Activated CD8-positive, alpha-beta memory T cell treated with anti-CD3 and anti-CD28 coated beads for 36 hours (primary cell): ENCODE results near the gene CD79A. TPM values are rescaled to one million over a fixed set of nuclear protein-coding genes. Genes with fewer than 3 reads are reported as not detected.

ENCODE experiments used
- CTCF ChIA-PET: fragments of 350-600 bp; sonication (Branson Sonifier 250); formaldehyde crosslinking; loops from one replicate; lab custom pipeline; 2021; ENCODE audit warnings: antibody characterized with exemption; lab: Charles Lee
- POLR2A ChIA-PET: fragments of 350-600 bp; sonication (Branson Sonifier 250); formaldehyde crosslinking; loops from one replicate; lab custom pipeline; 2021; ENCODE audit warnings: antibody characterized with exemption; lab: Charles Lee
- total RNA-seq, 2 experiments: library from RNA; stranded (reverse); gene quantifications; one replicate each; pipeline ENCODE4 v1.2.3, GENCODE V29; 2021

CD79A gene
- total RNA-seq, 2 experiments from 2014 or later: 4.7 to 6.4 TPM

DNA sequence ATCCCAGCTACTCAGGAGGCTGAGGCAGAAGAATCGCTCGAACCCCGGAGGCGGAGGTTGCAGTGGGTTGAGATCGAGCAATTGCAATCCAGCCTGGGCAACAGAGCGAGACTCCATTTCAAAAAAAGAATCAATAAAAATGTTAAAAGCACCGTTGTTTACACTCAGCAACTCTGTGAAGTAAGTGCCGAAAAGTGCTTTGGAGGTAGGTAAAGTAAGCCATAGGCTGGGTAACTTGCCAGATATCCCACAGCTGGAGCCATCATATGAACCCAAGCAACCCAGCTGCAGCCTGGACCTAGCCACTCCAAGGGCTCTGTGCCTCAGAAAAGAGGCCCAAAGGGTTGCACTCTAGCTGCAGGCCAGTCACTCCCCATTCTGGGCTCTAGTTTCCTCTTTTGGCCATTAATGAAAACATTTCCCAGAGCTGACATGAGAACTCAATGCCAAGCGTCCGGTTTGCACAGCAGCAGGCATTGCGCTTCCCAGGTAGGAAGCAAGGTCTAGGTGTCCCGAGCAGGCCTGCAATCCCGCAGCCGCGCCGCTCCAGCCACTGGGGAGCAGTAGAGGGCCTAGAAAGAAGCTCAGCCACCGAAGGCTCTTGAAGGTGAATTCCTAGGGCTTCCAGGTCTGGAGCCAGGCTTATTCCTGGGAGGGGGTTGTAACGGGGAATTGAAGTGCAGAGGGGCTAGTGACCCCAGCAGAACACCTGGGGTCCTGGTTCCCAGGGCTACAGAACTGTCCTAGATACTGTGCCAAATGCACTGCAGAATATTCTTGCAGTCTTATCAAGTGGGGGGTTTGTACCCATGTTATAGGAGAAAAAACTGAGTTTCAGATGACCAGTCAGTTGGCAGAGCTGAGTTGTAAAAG, 4.1 kb upstream of the CD79A start:
- CTCF ChIA-PET: interaction anchor here (0.6 to 6.0 kb wide), 19 partner anchors 8 to 120 kb away, joined by 3 to 36 read pairs (median 8); partner anchors contain the start of genes ARHGEF1 and RPS19

DNA sequence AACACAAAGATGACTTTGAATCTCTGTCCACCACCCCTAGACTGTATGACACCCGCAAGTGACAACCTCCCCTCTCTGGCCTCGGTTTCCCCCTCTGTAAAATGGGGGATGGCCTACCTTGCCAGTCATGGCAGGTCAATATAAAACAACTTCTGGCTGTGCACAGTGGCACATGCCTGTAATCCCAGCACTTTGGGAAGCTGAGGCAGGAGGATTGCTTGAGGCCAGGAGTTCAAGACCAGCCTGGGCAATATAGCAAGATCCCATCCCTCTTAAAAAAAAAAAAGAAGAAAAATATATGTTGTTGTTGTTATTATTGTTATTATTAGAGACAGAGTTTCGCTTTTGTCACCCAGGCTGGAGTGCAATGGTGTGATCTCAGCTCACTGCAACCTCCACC, 1.1 kb upstream of the CD79A start:
- POLR2A ChIA-PET: interaction anchor here (0.6 to 1.1 kb wide), 7 partner anchors 8 to 153 kb away, joined by 3 to 14 read pairs (median 6); no protein-coding TSS in a partner anchor
- CTCF ChIA-PET: interaction anchor here (0.6 to 1.6 kb wide), 11 partner anchors 10 to 83 kb away, joined by 3 to 8 read pairs (median 3); partner anchors contain the start of genes RABAC1 and RPS19

More for the DNA sequence above, 4.1 kb upstream of the CD79A start:
- POLR2A ChIA-PET: interaction anchor here (0.6 to 6.7 kb wide), 10 partner anchors 9 to 85 kb away, joined by 3 to 62 read pairs (median 4); partner anchors contain the start of gene RPS19

DNA sequence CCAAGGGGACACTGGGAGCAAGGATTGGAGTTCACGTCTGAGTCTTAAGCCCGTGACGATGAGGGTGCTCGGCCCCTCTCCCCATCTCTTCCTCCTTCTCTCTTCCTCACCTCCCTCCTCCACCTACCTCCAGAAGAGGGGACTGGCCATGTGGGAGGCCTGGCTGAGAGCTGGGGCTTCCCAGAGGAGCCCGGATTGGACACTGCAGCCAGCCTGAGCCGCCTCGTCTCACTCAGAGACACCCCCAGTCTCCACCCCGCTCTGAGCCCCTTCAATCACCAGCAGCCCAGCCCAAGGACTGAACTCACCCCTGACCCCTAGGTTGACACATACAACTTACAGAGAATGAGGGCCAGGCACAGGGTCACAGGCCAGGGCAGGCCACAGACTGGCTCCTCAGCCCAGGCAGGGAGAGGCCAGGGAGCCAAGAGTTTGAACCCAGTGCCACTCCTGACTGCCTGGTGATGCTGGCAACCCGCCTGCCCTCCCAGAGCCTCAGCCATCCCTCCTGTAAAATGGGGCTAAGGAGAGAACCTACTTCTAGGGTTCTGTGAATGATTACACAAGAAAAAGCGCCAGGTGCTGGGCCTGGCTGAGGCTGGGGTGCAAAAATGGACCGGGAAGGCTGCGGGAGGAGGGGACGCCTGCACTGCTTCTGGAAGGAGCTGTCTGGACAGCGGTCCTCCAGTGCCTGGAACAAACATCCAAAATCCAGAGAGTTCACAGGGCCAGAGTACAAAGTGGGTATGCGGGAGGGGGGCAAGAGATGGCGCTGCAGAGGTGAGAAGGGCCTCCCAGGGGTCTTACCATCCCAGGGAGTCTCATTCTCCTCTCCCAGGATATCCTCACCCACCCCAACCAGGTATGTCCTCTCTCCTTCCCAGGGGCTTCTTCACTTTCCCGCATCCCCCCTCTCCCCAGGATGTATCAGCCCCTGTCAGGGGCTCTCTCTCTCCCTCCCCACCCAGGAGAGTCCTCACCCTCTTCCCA, 1.1 kb downstream of the CD79A start:
- CTCF ChIA-PET: interaction anchor here (1.0 to 1.5 kb wide), 2 partner anchors 9 to 68 kb away, joined by 3 to 6 read pairs; no protein-coding TSS in a partner anchor
- POLR2A ChIA-PET: no interaction called here

DNA sequence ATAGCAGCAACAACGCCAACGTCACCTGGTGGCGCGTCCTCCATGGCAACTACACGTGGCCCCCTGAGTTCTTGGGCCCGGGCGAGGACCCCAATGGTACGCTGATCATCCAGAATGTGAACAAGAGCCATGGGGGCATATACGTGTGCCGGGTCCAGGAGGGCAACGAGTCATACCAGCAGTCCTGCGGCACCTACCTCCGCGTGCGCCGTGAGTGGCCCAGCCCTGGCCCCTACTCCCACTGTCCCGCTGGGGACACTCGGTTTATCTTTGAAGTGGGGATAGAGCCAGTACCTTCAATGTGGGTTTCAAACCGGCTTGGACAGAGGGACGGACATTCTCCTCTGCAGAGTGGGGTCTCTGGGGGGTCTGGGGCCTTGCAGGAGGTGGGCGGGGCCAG, 2.0 kb downstream of the CD79A start:
- POLR2A ChIA-PET: no interaction called here
- CTCF ChIA-PET: no interaction called here

DNA sequence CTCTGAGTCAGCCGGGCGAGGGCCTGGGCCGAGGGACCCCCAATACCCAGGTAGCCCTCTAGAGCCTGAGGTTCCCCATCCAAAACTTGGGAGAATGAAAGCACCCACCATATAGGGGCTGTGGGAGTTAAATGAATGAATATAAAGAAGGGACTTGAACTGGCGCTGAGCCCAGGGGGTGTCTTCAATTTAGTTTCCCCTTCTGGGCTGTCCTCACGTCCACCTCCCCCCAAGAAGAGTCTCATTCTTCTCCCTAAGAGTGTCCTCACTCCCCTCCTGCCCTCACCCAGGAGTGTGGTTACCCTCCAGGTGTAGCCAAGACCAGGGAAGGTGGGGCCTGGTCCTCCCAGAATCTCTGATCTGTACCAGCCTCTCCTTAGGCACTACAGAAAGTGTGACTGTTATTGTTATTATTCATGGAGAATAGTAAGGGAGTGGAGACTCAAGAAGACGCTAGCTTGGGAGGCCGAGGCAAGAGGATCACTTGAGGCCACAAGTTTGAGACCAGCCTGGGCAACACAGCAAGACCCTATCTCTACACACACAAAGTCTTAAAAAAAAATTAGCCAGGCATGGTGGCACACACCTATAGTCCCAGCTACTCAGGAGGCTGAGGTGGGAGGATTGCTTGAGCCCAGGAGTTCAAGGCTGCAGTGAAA, 2.7 kb downstream of the CD79A start:
- CTCF ChIA-PET: no interaction called here

DNA sequence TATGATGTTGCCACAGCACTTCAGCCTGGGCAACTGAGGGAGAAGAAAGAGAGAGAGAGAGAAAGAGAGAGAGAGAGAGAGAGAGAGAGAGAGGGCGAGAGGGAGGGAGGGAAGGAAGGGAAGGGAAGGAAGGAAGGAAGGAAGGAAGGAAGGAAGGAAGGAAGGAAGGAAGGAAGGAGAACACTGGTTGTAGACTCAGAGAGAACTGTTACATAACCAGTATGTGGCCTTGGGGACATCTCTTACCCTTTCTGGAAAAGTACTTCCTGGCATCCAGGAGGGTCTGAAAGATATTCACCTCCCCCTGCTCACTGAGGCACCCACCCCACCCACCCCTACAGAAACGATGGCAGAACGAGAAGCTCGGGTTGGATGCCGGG, 3.2 kb downstream of the CD79A start:
- POLR2A ChIA-PET: no interaction called here
- CTCF ChIA-PET: no interaction called here

More for the DNA sequence above, 2.7 kb downstream of the CD79A start:
- POLR2A ChIA-PET: no interaction called here

DNA sequence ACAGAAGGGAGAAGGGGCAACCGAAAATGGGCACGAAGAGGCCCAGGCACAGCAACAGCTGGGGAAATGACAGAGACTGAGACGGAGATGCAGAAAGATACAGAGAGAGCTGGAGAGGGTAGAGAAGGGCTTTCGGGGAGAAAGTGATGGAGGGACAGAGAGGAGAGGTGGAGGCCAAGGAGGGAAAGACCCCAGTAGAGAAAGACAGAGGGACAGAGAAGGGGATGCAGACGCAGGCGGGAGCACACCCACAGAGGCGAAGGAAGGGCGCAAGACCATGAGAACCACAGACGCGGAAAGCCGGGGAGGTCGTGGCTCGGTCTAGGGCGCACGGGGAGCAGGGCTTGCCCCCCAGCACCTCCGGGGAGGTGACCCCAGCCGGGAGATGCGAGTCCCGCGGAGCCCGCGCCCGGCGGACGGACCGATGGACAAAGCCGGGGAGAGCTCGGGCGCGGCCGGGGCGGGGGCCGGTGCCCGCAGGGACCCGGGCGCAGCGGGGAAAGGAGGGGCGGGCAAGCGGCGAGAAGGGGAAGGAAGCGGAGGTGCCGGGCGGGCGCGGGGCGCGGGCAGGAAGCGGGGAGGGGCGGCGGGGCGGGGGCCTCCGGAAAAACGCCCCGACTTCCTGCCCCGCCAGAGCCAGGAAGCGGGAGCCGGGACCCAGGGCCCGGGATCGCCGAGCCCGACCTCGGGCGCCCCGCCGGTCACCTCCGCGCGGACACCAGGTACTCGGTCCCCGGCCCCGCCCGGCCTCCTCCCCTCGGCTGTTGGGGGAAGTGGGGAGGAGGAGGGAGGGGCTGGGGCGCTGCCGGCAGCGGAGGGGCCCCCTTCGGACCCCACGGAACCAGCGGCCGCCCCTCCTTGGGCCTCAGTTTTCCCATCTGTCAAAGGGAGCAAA, 5.7 kb downstream of the CD79A start, which contains the start of gene ARHGEF1:
TSS of gene ARHGEF1 (plus strand) at position 617 of the 895 bp plus-strand sequence. CDS start 4,899 bp downstream, outside the sequence.
- POLR2A ChIA-PET: interaction anchor here (0.7 to 1.6 kb wide), 8 partner anchors 8 to 75 kb away, joined by 3 to 12 read pairs (median 5); partner anchors contain the start of gene RPS19

DNA sequence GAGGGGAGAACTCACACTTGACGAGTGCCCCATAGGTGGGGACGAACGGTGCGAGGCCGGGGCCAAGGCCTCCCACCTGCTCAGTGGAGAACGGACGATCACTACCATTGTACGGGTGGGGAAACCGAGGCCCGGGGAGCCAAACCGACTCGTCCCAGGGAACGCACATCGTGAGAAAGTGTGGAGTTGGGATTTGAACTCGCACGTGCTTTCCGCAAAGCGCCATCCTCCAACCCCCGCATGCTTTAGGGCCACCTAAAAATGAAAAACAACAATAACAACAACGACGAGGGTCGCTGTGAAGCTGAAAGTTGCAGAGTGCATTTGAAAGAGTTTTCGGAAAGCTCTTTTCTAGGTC, 6.4 kb downstream of the CD79A start:
- ChIA-PET CTCF (interaction anchor here (1.3 to 3.1 kb wide), 3 partner anchors 10 to 25 kb away, joined by 3 to 18 read pairs (median 6); no protein-coding TSS in a partner anchor), POLR2A (interaction anchor here (0.7 to 1.7 kb wide), 8 partner anchors 8 to 75 kb away, joined by 3 to 12 read pairs (median 5); partner anchors contain the start of gene RPS19)

More for the DNA sequence above, 5.7 kb downstream of the CD79A start, which contains the start of gene ARHGEF1:
- CTCF ChIA-PET: interaction anchor here (1.7 to 3.1 kb wide), 2 partner anchors 10 to 12 kb away, joined by 3 to 18 read pairs; no protein-coding TSS in a partner anchor

DNA sequence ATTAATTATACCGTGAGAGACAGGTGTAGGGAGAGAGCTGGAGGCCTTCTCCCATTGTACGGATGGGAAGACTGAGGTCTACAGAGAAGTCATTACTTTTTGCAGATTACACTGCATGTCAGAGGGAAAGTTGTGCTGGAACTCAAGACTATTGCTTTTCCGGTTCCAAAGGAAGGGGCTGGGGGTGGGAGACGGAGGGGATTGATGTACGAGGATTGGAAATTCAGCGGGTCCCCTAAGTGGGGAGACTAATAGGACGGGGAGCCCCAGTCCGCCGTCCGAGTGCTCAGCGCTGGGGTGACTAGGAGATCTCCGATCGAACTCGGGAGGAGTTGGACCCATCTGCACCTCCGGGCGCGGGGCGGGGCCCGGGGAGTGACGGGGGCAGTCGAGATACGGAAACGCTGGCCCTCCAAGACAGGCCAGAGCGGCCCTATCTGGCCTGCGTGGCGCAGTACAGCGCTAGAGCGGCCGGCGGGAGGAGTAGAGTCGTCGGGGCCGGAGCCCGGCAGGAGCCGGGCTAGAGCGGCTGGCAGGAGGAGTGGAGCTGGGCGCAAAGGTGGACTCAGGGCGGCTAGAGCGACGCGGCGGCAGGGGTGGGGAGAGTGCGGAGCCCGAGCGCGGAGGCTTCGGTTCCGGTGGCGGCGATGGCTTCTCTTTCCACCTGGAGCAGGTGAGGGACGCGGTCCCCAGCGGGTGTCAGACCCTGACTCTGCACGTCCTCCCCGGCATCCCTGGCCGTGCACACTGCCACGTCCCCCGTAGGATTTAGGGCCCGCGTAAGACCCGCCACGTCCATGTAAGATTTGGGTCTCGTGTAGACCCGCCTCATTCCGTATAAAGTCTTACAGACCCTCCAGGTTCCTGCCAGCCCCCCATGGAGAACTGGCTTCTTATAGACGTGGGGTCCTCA, 7.0 kb downstream of the CD79A start:
- POLR2A ChIA-PET: interaction anchor here (0.6 to 1.7 kb wide), 10 partner anchors 9 to 74 kb away, joined by 3 to 12 read pairs (median 4); partner anchors contain the start of gene RPS19
- CTCF ChIA-PET: interaction anchor here (0.6 to 3.4 kb wide), 8 partner anchors 9 to 75 kb away, joined by 3 to 20 read pairs (median 3); partner anchors contain the start of gene RABAC1

DNA sequence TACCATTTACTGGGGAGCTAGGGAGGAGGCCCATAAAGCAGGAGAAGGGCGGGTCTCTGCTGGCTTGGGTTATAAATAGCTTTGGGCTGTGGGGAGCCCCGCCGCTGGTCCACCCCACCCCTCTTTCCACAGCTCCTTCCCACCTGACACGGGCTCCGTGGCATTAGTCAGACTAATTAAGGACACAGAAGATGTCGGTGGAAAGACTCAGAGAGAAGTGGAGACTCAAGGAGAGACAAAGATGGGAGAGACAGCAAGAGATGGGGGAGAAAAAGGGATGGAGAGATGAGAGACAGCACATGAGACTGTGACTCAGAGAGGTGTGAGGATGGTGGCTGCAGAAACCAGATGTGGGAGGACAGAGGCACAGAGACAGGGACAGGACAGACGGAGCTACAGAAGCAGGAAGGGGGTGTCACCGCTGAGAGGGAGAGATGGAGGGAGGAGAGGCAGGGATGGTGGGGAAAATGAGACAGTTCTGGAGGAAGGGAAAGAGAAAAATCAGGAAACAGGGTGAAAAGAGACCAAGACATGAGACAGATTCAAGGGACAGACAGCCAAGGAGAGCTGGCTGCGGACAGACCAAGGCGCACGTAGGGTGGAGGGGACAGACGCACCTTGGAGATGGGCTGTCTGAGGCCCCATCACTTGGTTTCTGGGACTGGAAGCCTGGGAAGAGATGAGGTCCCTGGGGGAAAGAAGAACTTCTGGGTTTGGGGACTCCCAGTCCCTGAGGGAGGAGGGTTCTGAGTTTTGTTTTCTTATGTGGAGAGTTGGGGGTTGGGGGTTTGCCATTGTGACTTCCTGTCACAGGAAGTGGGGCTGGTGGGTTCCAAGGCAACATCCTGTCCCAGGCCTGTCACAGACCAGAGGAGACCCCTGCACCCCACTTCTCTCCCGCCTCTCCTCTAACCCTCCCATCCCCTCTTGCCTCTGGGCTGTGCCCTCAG, 10.0 kb downstream of the CD79A start:
- CTCF ChIA-PET: interaction anchor here (0.8 to 3.6 kb wide), 14 partner anchors 9 to 65 kb away, joined by 3 to 20 read pairs (median 4); partner anchors contain the start of genes CD79A and RPS19
- POLR2A ChIA-PET: interaction anchor here (0.5 to 3.6 kb wide), 11 partner anchors 9 to 277 kb away, joined by 3 to 25 read pairs (median 5); partner anchors contain the start of genes ERFL and RPS19

DNA sequence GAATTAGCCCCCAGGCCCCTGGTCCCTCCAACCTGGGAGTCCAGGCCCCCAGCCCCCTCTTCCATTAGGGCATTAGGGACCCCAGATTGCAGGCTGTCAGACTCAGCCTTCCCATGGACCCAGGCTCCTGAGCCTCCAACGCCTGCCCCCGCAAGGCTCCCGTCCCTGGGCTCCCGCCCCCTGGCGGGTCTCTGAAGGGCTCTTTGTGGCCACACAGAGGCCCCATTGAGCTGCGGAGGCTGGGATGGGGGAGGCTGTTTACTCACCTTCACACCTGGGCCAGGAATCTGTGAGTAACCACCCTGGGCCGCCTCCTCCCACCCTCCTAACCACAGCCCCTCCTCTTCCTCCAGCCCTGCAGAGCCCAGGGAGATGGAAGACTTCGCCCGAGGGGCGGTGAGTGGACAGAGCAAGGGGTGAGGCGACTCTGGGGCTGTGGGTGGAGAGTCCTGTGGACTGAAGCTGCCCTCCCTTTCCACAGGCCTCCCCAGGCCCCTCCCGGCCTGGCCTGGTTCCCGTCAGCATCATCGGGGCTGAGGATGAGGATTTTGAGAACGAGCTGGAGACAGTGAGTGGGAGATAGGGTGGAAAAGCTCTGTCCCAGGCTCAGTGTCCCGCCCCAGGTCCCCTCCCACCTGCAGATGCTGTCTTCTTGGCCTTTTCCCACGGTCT, 10.8 kb downstream of the CD79A start:
- ChIA-PET POLR2A (interaction anchor here (1.0 to 3.6 kb wide), 8 partner anchors 12 to 57 kb away, joined by 3 to 25 read pairs (median 10); partner anchors contain the start of genes ERFL and RPS19), CTCF (interaction anchor here (0.5 to 3.6 kb wide), 10 partner anchors 8 to 70 kb away, joined by 3 to 20 read pairs (median 3); partner anchors contain the start of genes CD79A and RPS19)

DNA sequence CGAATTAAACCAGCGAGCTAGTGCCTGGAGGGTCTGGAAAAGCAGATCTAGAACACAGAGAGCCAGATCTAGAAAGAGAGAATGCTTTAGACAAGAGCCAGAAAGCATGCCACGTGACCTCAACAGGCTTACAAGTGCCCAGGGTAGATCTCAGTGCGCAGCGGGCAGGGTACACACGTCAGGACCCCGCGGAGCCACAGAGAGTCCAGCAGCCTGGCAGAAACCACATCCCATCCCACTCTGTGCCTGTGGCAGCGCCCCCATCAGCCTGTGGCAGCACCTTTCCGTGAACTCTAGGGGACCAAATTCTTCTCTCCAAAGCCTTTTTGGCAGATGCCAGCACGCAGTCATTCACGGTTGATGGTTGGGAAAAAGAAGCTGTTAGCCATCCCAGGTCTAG, 11.8 kb downstream of the CD79A start:
- CTCF ChIA-PET: interaction anchor here (1.0 to 3.6 kb wide), 6 partner anchors 14 to 69 kb away, joined by 3 to 20 read pairs (median 3); partner anchors contain the start of gene RPS19
- POLR2A ChIA-PET: interaction anchor here (1.5 kb wide), 1 partner anchor 17 kb away, joined by 7 read pairs; no protein-coding TSS in a partner anchor

DNA sequence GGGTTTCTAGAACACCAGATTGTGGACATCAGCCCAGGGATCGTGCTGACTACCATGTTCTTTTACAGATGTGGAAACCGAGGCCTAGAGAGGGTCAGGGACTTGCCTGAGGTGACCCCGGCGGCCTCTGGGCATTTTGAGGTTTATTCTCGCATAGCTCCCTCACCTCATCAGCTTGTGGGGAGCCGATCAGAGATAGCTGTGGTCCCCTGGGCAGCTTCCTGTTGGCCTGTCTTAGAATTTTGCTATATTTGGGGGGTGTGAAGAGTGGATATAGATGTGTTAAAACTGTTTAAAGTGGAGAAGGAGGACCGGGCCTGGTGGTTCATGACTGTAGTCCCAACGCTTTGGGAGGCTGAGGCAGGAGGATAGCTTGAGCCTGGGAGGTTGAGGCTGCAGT, 12.8 kb downstream of the CD79A start:
- POLR2A ChIA-PET: interaction anchor here (0.7 kb wide), 1 partner anchor 13 kb away, joined by 3 read pairs; no protein-coding TSS in a partner anchor
- CTCF ChIA-PET: interaction anchor here (0.7 to 1.4 kb wide), 2 partner anchors 29 to 56 kb away, joined by 3 read pairs; no protein-coding TSS in a partner anchor
